ENCODE results near the gene DTNBP1. TPM values are rescaled to one million over a fixed set of nuclear protein-coding genes. Genes with fewer than 3 reads are reported as not detected.

DTNBP1 gene
- total RNA-seq, 2 donors from 2014 or later: 11.5 to 30.8 TPM

DNA sequence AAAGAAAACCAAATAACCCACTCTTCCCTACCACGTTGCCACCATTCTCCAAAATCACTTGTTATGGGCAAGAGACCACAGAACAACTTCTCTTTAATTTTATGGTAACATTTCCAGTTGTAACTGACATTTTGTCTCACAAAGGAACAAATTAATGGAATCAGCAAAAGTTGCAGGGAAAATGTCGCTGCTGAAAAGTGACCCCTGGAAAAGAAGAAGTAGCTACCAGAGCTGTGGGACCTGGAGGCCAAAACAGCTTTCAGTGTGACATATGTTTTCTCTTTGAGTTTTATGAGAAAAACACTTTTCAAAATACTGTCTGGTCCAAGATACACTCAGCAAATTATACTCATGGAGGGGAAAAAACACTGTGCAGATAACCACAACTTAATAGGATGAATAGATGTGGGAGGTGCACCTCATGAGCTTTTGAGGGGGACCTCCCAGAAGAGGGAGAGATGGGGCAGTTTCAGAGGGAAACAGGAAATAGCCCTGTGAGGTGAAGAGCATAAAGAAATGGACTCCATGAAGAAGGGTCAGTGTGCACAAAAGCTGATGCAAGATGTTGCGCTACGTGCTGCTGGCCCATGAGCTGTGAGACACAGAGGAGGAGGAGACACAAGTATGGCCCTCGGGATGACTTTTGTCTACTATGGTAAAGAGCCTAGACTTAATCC, 87.3 kb downstream of the DTNBP1 start:
- no peak overlapping the region for H3K27ac ChIP-seq
- H3K4me1 ChIP-seq (ENCODE audit: control insufficient read depth in 1 of 2, low read depth in 2 of 2): peaks cover 0 to 12% of the 10 kb centered on the region in 2 donors
- H3K36me3 ChIP-seq: no peaks in the 10 kb centered on the region
- no peaks in the 10 kb centered on the region for H3K9me3 ChIP-seq
- ATAC-seq (ENCODE audit: insufficient number of reproducible peaks, low FRiP score, low read depth) (no peak), DNase-seq (ENCODE audit: low spot score) (no peak)
- TF ChIP-seq, protein P1, sequence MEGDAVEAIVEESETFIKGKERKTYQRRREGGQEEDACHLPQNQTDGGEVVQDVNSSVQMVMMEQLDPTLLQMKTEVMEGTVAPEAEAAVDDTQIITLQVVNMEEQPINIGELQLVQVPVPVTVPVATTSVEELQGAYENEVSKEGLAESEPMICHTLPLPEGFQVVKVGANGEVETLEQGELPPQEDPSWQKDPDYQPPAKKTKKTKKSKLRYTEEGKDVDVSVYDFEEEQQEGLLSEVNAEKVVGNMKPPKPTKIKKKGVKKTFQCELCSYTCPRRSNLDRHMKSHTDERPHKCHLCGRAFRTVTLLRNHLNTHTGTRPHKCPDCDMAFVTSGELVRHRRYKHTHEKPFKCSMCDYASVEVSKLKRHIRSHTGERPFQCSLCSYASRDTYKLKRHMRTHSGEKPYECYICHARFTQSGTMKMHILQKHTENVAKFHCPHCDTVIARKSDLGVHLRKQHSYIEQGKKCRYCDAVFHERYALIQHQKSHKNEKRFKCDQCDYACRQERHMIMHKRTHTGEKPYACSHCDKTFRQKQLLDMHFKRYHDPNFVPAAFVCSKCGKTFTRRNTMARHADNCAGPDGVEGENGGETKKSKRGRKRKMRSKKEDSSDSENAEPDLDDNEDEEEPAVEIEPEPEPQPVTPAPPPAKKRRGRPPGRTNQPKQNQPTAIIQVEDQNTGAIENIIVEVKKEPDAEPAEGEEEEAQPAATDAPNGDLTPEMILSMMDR (IDR thresholded peaks at IDR 0.05): no peak
- no peak overlapping the region for H3K4me3 ChIP-seq
- no peaks in the 10 kb centered on the region for H3K27me3 ChIP-seq (replicated peaks; ENCODE audit: insufficient read depth)

DNA sequence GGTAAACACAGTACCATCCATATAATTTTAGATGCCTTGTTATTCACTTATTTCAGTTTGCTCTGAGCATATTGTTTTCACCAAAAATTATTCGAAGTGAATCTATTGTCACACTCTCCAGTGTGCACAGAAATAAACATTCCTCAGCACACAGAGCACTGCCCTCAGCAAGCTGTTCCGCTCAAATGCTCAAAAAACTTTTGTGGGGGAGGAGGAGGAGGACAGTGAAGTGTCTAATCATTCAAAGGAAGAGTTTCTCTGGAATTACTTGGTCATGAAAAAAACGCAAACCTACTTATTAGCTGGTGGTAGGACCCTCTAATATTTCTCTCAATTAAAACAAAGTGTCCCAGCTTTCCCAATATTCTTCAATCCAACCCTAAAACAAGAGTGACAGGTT, 88.3 kb downstream of the DTNBP1 start:
- Histone ChIP-seq H3K4me3 (no peak overlapping the region), H3K27me3 (replicated peaks; ENCODE audit: insufficient read depth) (no peaks in the 10 kb centered on the region), H3K36me3 (no peaks in the 10 kb centered on the region), H3K27ac (no peak overlapping the region), H3K4me1 (ENCODE audit: control insufficient read depth in 1 of 2, low read depth in 2 of 2) (peaks cover 0 to 12% of the 10 kb centered on the region in 2 donors), H3K9me3 (no peaks in the 10 kb centered on the region)
- ATAC-seq (ENCODE audit: insufficient number of reproducible peaks, low FRiP score, low read depth) (no peak), DNase-seq (ENCODE audit: low spot score) (no peak)
- TF ChIP-seq, protein P1 (IDR thresholded peaks at IDR 0.05): no peak

DNA sequence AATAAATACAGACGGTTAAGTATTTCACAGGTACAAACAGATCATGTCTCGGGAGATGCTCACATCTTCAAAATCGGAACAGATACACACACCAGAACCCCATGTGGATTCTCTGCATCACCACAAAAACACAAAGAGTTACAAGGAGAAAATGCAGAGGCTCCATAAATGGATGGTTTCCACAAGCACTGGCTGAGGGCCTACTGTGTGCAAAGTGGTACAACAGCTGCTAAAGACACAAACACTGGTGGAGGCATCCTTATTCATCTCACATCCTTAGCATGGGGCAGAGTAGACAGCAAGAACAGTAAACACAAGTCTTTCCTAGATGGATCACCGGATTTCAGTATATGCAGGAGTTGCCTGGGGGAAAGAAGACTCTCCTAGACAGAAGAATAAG, 88.8 kb downstream of the DTNBP1 start:
- H3K4me1 ChIP-seq (ENCODE audit: control insufficient read depth in 1 of 2, low read depth in 2 of 2): peaks cover 0 to 12% of the 10 kb centered on the region in 2 donors
- TF ChIP-seq, protein P1 (IDR thresholded peaks at IDR 0.05): no peak
- no peaks in the 10 kb centered on the region for H3K36me3 ChIP-seq
- H3K27ac ChIP-seq: no peak overlapping the region
- no peak overlapping the region for H3K4me3 ChIP-seq
- DNase-seq (ENCODE audit: low spot score) (no peak), ATAC-seq (ENCODE audit: insufficient number of reproducible peaks, low FRiP score, low read depth) (no peak)
- H3K27me3 ChIP-seq (replicated peaks; ENCODE audit: insufficient read depth): no peaks in the 10 kb centered on the region
- H3K9me3 ChIP-seq: no peaks in the 10 kb centered on the region

DNA sequence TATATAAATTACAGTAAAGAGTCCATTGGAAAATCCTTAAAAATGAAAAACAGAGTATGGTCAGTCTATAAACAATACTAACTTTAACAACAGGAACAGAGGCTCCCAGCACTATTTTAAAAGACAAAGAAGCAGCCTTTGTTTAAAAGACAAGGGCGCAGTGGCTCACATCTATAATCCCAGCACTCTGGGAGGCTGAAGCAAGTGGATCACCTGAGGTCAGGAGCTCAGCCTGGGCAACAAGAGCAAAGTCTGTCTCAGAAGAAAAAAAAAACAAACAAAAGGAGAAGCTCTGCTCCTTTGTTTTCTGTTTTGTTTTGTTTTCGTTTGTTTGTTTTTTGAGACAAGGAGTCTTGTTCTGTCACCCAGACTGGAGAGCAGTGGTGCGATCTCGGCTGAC, 89.4 kb downstream of the DTNBP1 start:
- H3K27ac ChIP-seq: no peak overlapping the region
- H3K4me1 ChIP-seq (ENCODE audit: control insufficient read depth in 1 of 2, low read depth in 2 of 2): peaks cover 0 to 12% of the 10 kb centered on the region in 2 donors
- DNase-seq (ENCODE audit: low spot score) (no peak), ATAC-seq (ENCODE audit: insufficient number of reproducible peaks, low FRiP score, low read depth) (no peak)
- H3K9me3 ChIP-seq: no peaks in the 10 kb centered on the region
- H3K36me3 ChIP-seq: no peaks in the 10 kb centered on the region
- TF ChIP-seq, protein P1 (IDR thresholded peaks at IDR 0.05): no peak
- H3K27me3 ChIP-seq (replicated peaks; ENCODE audit: insufficient read depth): no peaks in the 10 kb centered on the region
- H3K4me3 ChIP-seq: no peak overlapping the region

DNA sequence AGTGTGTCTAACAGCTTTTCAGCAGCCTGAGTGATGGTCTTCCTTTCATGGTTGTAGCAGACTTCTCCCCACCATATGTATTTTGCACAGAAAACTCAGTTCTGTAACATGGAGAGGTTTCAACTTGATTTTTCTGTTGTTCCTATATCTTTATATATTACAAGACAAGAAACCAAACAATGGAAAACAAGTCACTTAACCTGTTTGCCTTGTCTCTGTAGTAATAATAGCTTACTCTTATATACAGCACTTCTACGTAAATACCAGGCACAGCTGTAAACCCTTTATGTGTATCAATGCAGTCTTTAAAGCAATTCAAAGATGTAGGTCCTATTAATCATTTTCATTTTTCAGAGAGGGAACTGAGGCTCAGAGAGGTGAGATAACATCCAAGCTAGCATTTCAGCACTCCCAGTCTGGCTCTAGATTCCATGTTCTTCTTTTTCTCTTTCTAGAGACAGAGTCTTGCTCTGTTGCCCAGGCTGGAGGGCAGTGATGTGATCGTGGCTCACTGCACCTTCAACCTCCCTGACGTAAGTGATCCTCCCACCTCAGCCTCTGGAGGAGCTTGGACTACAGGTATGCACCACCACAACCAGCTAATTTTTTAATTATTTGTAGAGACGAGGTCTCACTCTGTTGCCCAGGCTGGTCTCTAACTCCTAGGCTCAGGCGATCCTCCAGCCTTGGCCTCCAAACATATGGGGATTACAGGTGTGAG, 90.4 kb downstream of the DTNBP1 start:
- Histone ChIP-seq H3K27ac (no peak overlapping the region), H3K36me3 (no peaks in the 10 kb centered on the region), H3K9me3 (no peaks in the 10 kb centered on the region), H3K4me1 (ENCODE audit: control insufficient read depth in 1 of 2, low read depth in 2 of 2) (peaks cover 0 to 2% of the 10 kb centered on the region in 2 donors), H3K27me3 (replicated peaks; ENCODE audit: insufficient read depth) (no peaks in the 10 kb centered on the region), H3K4me3 (no peak overlapping the region)
- TF ChIP-seq, protein P1 (IDR thresholded peaks at IDR 0.05): no peak
- ATAC-seq (ENCODE audit: insufficient number of reproducible peaks, low FRiP score, low read depth) (no peak), DNase-seq (ENCODE audit: low spot score) (no peak)
